GM12878 (cell line): ENCODE data around the gene HINT2. TPM values are rescaled to one million over a fixed set of nuclear protein-coding genes. Genes with fewer than 3 reads are reported as not detected.

Source experiments
- BRCA1 ChIP-seq: IDR thresholded peaks from 2 replicates; pipeline ENCODE4 v1.6.1; 2011; ENCODE audit warnings: low read depth, low read length, improper control_type of control experiment
- CBX3 ChIP-seq: fragments of 200-600 bp; sonication (generic); IDR thresholded peaks from 2 replicates; pipeline ENCODE4 v1.6.1; 2016; ENCODE audit warnings: low read depth, borderline replicate concordance
- NBN ChIP-seq: fragments of 450-650 bp; IDR thresholded peaks from 2 replicates; pipeline ENCODE4 v1.6.1; 2016
- PAX5 ChIP-seq: IDR thresholded peaks from 2 replicates; pipeline ENCODE4 v1.6.1; 2011; ENCODE audit warnings: low read depth, low read length, borderline replicate concordance
- TAF1 ChIP-seq: IDR thresholded peaks from 2 replicates; pipeline ENCODE4 v1.6.1; 2011; ENCODE audit warnings: mild to moderate bottlenecking, low read depth, low read length, borderline replicate concordance
- polyA plus RNA-seq, 11 experiments: library from polyadenylated mRNA; depleted of rRNA in 4 of 11; unstranded in 6 of 11; stranded (reverse) in 5 of 11; fragments of >200 nt; fragmentation: Nextera tagmentation in 4 of 11; fragmentation: Illumina TruSeq in 1 of 11; extraction: Ambion mirVana in 4 of 11; extraction: Trizol in 1 of 11; gene quantifications; 1 replicate in 1 of 11; 2 replicates in 10 of 11; pipeline versions ENCODE4 v1.2.1 to v1.2.3, GENCODE V29; 2011 to 2016; ENCODE audit warnings: inconsistent platforms in 2 of 11, missing spikeins in 2 of 11, low read depth in 1 of 11
- total RNA-seq, 4 experiments: library from RNA; depleted of rRNA in 3 of 4; stranded (reverse); fragments of >200 nt in 3 of 4; fragmentation: Illumina TruSeq in 1 of 4; extraction: Trizol in 1 of 4; gene quantifications; 2 replicates each; pipeline versions ENCODE4 v1.2.1 to v1.2.3, GENCODE V29; 2013 to 2021
- TF ChIP-seq, protein P1 (sequence below): IDR thresholded peaks from 2 replicates; pipeline ENCODE4 v1.6.1; 2011; ENCODE audit warnings: borderline replicate concordance, low read depth, mild to moderate bottlenecking, moderate library complexity, low read length; ENCODE audit not compliant: insufficient read depth, poor library complexity, severe bottlenecking
- TF ChIP-seq, protein P2 (sequence below): fragments of 450-650 bp; IDR thresholded peaks from 2 replicates; pipeline ENCODE4 v1.6.1; 2018; ENCODE audit warnings: mild to moderate bottlenecking, low read depth, moderate library complexity; ENCODE audit not compliant: partially characterized antibody
- TF ChIP-seq, protein P3 (sequence below): IDR thresholded peaks from 2 replicates; pipeline ENCODE4 v1.6.1; 2011; ENCODE audit warnings: low read depth, low read length, improper control_type of control experiment, borderline replicate concordance

Gene HINT2
- total and polyA plus RNA-seq, 10 of the 15 experiments (the other 5 are each of a cell fraction or from before 2014, with no cell fraction given): 12.1 to 144 (median 51.7) TPM

DNA sequence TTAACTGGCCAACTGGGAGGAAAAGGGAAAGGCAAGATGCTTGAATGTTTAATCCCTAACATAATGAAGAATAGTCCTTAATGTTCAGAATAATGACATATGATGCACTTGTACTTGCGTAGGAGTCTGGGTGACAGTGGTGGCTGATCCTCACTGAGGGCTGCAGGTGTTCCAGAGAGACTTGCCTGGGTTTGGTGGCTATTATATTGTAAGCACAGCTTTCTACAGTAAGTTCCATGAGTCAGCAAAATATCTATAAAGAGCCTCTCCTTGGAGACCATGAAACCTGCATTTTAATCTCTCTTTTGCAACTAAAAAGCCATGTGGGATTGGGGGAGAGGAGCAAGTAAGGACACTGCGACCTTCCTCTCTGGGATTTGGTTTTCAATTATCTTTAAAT lies 25.3 kb downstream of the HINT2 start (continued):
- TF ChIP-seq, protein P1, sequence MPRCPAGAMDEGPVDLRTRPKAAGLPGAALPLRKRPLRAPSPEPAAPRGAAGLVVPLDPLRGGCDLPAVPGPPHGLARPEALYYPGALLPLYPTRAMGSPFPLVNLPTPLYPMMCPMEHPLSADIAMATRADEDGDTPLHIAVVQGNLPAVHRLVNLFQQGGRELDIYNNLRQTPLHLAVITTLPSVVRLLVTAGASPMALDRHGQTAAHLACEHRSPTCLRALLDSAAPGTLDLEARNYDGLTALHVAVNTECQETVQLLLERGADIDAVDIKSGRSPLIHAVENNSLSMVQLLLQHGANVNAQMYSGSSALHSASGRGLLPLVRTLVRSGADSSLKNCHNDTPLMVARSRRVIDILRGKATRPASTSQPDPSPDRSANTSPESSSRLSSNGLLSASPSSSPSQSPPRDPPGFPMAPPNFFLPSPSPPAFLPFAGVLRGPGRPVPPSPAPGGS: no peak
- TF ChIP-seq PAX5: no peak
- TF ChIP-seq BRCA1: no peak
- TF ChIP-seq, protein P2, sequence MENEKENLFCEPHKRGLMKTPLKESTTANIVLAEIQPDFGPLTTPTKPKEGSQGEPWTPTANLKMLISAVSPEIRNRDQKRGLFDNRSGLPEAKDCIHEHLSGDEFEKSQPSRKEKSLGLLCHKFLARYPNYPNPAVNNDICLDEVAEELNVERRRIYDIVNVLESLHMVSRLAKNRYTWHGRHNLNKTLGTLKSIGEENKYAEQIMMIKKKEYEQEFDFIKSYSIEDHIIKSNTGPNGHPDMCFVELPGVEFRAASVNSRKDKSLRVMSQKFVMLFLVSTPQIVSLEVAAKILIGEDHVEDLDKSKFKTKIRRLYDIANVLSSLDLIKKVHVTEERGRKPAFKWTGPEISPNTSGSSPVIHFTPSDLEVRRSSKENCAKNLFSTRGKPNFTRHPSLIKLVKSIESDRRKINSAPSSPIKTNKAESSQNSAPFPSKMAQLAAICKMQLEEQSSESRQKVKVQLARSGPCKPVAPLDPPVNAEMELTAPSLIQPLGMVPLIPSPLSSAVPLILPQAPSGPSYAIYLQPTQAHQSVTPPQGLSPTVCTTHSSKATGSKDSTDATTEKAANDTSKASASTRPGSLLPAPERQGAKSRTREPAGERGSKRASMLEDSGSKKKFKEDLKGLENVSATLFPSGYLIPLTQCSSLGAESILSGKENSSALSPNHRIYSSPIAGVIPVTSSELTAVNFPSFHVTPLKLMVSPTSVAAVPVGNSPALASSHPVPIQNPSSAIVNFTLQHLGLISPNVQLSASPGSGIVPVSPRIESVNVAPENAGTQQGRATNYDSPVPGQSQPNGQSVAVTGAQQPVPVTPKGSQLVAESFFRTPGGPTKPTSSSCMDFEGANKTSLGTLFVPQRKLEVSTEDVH: no peak
- no peak for TF ChIP-seq NBN
- no peak for TF ChIP-seq TAF1
- TF ChIP-seq, protein P3, sequence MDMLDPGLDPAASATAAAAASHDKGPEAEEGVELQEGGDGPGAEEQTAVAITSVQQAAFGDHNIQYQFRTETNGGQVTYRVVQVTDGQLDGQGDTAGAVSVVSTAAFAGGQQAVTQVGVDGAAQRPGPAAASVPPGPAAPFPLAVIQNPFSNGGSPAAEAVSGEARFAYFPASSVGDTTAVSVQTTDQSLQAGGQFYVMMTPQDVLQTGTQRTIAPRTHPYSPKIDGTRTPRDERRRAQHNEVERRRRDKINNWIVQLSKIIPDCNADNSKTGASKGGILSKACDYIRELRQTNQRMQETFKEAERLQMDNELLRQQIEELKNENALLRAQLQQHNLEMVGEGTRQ: no peak
- no peak for TF ChIP-seq CBX3
